ENCODE measurements around the gene ING4.

Gene ING4

GRCh38 chr12:6605421-6606330, 57.2 kb downstream of the ING4 start:
- no peak for DNase-seq

GRCh38 chr12:6604259-6605029, 58.5 kb downstream of the ING4 start:
- no peak for DNase-seq

- DNase-seq: peak; percentile 27
These were observed 59.8 kb downstream of the ING4 start for GRCh38 chr12:6603095-6603567.

- no peak for DNase-seq
These were observed 60.4 kb downstream of the ING4 start for GRCh38 chr12:6602526-6602925.

Measured in NCI-H2029 (cell line).